Stimulated activated CD4-positive, alpha-beta T cell treated with anti-CD3 and anti-CD28 coated beads, TNF-alpha, amount 100 ng/mL, for 4 hours (primary cell): ENCODE results near the gene GTPBP6.
A peak's percentile ranks its signal among the peaks of the same experiment; 100 is the strongest.

Source experiments
- DNase-seq, 3 experiments: peaks; one replicate each; pipeline ENCODE4 v3.0.0-alpha.2; 2020; ENCODE audit warnings: low read depth in 3 of 3

Gene GTPBP6, protein sequence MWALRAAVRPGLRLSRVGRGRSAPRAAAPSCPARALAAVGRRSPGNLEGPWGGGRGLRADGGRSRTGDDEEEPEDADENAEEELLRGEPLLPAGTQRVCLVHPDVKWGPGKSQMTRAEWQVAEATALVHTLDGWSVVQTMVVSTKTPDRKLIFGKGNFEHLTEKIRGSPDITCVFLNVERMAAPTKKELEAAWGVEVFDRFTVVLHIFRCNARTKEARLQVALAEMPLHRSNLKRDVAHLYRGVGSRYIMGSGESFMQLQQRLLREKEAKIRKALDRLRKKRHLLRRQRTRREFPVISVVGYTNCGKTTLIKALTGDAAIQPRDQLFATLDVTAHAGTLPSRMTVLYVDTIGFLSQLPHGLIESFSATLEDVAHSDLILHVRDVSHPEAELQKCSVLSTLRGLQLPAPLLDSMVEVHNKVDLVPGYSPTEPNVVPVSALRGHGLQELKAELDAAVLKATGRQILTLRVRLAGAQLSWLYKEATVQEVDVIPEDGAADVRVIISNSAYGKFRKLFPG

DNA sequence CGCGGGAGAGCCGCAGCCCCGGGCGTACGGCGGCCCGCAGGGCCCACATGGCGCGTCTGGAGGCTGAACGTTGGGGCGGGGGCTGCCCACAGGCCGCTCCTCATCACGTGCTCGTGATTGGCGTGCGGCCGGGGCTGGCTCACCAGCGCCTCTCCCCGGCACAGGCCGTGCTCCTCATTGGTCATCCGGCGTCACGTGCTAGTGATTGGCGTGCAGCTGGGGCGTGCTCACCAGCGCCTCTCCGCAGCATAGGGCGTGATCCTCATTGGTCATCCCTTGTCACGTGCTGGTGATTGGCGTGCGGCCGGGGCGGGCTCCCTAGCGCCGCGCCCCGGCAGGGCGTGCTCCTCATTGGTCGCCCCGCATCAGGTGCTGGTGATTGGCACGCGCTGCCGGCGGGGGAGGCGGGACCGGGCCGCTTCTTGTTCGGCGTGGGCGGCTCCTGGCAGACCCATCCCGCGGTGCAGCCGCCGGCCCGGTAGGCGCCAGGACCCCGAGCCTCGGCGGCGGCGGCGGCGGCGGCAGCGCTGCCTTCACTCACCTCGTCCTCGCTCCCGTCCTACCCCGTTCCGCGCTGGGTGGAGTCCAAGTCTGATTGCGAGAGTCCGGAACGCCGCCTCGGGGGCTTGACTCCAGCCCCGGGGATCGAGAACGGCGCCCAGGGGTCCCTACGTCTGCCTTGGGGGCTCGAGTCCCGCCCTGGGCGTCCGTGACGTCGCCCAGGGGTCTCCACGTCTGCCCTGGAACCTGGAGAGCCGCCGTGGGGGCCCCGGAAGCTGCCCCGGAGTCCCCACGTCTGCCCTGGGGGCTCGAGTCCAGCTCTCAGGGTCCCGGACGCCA, at the start of gene GTPBP6:
Gene GTPBP6, minus strand, starts transcription at position 58 of the 840 bp plus-strand sequence. Its CDS starts 9 bp downstream, at position 49.
- DNase-seq: peak; percentile 93 to 98 (median 98)

DNA sequence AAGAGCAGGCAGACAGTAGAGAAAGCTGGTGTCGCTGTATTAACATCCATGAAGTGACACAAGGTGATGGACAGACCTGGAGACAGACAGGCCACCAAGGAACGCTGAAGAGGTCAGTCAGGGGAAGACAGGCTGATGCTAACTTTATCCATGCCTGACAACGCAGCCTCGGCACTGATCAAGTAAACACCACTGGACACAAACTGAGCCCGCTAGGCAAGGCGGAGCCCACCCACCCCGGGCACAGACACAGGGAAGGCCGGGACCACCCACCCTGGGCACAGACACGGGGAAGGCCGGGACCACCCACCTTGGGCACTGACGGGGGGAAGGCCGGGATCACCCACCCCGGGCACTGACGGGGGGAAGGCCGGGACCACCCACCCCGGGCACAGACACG, 49.3 kb upstream of the GTPBP6 start:
- no peak for DNase-seq

DNA sequence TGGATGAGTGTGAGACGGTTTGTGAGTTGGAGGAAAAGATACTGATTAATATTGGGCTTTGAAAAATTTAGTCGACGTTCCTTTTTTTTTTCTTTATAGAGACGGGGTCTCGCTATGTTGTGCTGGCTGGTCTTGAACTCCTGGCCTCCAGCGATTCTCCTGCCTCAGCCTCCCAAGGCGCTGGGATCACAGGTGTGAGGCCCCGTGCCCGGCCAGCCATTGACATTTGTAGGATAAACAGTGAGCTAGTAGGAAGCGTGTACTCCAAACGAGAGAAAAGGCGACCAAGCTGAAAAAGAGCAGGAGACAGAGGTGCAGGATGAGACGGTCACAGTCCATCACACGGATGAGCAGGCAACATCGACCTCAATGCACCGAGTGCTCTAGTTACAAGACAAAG, 48.8 kb upstream of the GTPBP6 start:
- no peak for DNase-seq

DNA sequence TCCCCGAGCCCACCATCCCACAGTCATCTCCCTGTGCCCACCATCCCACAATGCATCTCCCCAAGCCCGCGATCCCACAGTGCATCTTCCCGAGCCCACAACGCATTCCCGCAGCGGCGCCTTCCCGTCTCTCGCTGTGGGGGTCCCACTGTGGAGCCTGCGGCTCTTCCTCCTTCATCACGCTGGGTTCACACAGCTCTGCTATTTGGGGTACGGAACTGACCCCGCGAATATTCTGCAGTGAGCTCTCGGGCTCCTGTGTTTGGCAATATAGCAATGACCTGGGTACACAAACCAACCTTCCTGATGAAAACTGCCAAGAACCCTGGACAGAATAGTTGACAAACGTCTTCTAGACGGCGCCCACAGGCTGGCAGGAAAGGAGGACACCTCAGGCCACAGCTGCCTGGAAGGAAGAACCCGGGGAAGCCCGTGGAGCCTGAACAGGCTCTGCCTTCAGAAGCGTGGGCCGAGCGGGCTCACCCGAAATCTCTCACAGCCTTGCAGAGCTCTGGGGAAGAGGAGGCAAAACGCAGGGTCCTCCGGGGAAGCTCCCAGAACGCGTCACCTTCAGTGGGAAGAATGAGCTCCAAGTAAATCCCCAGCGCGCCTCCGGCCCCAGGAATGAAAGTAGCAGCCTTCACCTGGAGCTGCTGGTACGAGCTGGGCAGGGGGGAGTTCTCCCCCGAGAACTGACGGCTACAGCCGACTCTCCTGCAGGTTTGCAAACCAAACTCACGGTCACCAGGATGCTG, 45.2 kb upstream of the GTPBP6 start:
- no peak for DNase-seq

DNA sequence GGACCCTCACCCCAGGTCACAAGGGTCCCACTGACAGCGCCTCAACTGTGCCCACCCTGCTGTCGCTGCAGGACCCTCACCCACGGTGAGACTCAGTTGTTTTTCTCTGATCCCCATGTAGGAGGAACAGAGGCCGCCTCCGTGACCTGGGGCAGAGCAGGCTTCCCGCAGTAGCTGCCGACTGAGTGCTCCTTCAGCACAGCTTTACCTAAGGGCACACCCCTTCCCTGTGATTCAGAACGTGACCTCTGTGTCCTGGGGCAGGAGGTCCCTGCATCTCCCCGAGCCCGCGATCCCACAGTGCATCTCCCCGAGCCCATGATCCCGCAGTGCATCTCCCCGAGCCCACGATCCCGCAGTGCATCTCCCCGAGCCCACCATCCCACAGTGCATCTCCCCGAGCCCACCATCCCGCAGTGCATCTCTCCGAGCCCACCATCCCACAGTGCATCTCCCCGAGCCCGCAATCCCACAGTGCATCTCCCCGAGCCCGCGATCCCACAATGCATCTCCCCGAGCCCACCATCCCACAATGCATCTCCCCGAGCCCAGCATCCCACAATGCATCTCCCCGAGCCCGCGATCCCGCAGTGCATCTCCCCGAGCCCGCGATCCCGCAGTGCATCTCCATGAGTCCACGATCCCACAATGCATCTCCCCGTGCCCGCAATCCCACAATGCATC, 44.5 kb upstream of the GTPBP6 start:
- DNase-seq: no peak

DNA sequence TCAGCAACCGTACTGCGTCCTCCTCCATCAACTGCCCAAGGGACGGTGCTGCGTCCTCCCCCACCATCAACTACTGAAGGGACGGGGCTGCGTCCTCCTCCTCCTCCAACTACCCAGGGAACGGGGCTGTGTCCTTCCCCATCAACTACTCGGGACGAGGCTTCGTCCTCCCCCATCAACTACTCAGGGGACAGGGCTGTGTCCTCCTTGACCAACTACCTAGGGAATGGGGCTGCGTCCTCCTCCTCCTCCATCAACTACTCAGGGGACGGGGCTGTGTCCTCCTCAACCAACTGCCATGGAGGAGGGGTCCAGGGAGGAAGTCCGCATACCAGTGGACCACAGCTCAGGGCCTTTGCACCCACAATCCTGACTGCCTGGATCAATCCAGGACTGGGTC, 43.8 kb upstream of the GTPBP6 start:
- DNase-seq: no peak

DNA sequence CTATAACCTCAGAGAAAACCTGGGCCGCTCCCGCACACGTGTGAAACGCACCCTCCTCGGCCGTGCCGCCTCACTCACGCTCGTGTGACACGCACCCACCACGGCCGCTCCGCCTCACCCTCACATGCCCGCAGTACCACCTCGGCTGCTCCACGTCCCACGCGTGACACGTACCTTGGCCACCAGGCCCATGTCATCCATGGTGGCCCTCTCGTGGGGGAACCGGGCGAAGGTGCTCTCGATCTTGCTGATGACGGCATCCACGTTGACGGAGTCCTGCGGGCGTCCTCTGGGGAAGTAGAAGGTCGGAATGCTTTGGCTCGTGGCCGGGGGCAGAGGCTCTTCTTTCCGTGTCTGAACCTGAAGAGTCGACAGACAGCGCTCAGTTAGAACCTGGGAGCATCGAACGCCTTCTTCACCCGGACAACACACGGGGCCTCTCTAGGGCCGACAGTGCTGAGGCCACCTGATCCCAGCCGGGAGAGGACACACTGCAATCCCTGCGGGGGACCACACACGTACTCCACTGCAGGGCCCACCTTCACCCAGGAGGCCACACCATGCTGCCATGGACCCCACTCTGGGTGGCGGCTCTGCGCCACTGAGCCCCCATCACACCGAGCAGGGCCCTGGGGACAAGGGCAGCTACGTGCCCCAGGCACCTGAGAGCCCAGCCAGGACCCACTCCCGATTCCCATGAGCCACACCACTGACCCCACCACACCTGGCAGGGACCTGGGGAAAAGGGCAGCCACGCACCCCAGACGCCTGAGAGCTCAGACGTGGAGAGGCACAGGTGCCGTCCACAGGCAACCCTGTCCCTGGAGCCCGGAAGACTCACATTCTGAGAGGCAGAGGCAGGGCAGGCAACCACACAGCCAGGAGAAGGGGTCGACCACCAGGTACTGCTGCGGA, 42.9 kb upstream of the GTPBP6 start:
- no peak for DNase-seq

DNA sequence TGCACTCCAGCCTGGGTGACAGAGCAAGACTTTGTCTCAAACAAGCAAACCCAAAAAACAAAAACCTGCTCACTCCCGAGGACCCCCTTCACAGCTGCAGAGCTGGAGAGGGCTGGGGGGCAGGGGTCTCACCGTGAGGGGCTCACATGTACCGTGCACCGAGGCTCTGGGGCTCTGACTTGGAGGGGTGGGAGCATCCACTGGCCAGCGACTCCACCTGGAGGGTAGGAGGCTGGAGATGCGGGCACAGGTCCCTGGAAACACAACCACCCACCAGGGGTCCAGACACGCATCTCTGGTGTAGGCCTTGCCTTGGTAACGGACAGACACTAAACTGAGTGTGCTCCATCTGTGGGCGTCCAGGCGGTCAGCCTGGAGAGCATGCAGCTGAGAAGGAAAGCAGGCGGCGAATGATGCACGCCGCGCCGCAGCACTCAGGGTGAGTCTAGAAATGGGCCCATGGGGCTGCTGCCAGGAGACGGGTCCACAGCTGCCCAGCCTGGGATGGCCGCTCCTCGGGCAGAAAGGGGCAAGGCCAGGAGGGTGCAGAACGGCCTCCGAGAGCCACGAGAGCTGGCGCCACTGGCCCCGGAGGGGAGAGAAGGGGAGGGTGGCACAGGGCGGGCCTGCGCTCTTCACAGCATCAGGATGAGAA, 42.0 kb upstream of the GTPBP6 start:
- no peak for DNase-seq

DNA sequence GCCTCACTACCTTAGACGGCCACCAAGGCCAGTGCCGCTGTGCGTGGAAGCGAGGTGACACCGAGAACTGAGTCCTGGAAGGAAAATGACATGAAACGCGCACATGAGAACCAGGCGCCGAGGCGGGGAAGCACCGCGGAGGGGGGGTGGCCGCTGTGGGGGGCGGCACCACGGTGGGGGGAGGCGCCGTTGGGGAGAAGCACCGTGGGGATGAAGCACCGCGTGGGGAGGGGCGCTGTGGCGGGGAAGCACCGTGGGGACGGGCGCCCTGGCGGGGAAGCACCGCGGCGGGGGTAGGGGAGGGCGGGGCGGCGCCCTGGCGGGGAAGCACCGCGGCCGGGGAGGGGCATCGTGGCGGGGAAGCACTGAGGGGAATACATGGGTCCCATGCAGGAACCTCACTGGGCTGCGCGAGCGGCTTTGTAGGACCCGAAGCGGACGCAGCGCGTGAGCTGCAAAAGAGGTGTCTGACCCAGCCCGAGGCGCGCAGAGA, 40.1 kb upstream of the GTPBP6 start:
- DNase-seq: no peak

DNA sequence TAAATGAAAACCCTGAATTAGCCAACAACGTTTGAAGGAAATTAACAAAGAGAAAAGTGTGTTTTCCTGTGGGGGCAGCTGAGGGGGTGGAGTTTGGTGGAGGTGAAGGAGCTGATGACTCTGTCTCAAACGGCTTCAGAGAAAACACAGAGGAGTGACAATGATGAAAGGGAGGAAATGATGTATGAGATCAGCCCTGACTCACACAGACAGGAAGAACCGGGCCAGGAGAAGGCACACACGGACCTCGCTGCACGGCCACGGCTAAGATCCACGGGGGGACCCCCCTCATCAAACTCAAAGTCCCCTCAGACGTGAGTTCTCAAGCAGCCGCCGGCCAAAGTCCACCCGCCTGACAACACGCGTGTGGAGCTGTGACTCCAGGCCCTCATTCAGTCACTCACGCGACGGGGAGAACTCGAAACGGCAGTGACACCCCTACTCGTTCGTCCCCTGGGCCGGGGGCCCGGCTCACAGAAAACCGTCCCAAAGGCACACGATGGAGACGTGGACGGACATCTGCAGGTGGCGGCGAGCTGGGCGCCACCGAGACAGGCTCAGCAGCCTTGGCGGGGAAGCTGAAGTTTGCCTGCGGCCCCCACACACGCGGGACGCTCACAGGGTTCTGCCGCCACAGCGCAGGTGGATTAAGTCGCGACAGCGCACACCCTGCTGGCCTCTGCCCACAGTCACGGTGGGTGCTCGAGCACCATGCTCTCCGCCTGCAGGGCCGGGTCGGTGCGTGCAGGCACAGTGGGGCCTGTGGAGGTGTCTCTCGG, 39.3 kb upstream of the GTPBP6 start:
- DNase-seq: peak in 2 of 3 experiments; percentile 28 to 33

DNA sequence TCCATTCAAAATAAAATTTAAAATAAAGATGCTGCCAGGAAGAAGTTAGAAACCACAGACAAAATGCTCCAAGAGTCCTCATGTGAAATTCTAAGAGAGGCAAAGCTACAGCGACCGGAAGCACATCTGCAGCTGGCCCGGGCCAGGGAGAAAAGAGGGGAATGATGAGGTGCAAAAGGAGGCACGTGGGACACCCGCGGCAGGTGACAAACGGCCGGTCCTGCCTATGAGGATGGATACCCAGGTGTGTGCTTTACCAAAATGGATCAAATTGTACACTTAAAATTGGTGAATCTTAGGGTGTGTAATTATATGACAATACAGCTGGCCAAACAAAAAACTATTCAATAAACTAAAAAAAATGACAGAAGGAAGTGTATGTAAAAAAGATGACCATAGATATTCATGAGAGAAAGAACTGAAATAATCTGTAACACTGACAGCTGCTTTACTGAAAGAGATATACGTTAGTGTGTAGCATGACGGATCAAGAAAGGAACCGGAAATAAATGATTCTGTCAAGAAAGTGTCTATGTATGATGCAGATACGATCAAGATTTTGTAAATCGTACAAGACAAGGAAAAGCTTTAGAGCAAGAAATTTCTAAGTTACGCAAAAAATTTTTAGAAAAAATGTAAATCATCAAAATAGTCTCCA, 38.6 kb upstream of the GTPBP6 start:
- no peak for DNase-seq

DNA sequence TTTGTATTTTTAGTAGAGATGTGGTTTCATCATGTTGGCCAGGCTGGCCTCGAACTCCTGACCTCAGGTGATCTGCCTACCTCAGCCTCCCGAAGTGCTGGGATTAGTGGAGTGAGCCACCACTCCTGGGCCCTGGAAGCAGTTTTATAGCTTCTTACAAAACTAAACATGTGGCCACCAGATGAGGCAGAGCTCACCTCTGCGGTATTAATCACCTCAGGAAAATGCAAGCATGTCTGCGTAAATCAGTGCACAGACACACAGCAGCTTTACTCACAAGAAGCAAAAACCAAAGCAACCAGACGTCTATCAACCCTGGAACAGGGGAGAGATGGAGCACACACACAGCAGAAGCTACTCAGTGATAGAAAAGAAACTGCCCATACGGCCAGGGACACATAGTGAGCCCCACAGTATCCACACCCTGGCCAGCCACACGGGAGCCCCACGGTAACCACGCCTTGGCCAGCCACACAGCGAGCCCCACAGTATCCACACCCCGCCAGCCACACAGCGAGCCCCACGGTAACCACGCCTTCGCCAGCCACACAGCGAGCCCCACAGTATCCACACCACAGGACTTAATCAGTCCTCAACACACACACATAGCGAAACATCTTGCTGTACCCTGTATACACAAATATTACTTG, 37.9 kb upstream of the GTPBP6 start:
- DNase-seq: no peak

DNA sequence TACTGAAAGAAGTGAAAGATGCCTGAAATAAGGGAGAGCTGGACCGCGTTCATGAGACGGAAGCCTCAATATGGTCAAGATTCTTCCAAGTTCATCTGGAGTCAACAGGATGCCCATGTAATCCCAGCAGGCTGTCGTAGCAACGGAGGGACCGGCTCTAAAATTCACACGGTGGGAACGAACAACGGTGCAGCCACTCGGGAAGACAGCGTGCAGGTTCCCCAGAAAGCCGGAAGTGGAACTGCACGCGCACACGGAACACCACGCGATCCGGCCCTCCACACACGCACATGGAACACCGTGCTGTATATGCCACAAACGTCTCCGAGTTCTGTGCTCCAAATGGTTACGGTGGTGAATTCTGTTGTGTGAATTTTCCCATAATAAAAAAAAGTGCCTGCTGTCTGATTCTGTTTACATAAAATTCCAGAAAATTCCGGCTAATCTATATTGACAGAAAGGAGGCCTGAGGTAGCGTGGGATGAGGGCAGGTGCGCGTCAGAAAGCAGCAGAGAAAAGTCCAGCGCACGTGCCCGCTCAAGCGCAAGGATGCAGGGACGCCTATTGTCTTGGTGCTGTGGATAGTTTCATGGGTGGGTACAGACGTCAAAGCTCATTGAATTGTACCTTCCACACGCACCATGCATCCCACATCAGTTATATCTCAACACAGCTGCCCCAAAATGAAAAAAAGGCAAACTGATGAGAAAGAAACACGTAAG, 36.9 kb upstream of the GTPBP6 start:
- no peak for DNase-seq

DNA sequence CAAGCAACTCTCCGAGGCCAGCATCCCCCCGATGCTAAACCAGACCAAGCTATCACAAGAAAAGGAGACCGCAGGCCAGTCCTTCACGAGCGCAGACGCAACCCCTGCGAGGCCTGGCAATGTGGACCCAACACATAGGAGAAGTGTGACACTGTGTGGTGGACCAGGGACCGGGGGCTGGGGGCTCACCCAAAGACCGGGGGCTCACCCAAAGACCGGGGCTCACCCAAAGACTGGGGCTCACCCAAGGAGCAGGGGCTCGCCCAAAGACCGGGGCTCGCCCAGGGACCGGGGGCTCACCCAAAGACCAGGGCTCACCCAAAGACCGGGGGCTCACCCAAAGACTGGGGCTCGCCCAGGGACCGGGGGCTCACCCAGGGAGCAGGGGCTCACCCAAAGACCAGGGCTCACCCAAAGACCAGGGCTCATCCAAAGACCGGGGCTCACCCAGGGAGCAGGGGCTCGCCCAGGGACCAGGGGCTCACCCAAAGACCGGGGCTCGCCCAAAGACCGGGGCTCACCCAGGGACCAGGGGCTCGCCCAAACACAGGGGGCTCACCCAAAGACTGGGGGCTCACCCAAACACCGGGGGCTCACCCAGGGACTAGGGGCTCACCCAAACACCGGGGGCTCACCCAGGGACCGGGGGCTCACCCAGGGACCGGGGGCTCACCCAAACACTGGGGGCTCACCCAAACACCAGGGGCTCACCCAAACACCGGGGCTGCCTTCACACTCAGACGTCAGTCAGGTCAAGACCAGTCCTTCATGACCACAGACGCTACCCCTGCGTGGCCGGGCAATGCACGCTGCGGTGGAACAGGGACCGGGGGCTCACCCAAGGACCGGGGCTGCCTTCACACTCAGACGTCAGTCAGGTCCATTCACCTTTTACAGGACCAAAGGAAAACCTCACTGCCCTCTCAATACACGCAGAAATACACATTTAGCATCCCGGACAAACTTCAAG, 35.3 kb upstream of the GTPBP6 start:
- no peak for DNase-seq

DNA sequence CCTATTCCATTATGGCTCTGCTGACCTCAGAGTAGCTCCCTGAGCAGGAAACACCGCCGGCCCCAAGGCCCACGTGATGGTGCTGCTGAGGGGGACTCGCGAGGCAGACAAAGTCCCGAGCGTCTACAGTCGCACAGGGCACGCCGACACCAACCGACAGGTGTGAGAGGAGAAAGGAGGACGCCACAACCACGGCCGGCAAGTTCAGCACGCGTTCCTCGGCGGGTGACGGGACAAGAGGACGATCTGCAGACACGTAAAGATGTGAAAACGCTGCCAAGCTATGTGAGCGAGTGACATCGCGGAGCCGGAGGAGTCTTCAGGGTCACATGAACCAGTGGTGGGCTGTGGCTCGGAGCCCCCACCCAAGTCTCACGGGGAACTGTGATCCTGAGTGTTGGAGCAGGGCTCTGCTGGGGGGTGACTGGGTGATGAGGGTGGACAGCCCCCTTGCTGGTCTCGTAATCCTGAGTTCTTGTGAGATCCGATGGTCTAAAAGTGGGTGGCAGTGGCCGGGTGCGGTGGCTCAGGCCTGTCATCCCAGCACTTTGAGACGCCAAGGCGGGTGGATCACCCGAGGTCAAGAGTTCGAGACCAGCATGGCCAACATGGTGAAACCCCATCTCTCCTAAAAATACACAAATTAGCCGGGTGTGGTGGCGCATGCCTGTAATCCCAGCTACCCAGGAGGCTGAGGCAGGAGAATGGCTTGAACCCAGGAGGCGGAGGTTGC, 34.2 kb upstream of the GTPBP6 start:
- no peak for DNase-seq
